GM12878 (cell line): Measurements from ENCODE around the gene ACYP1. TPM values are rescaled to one million over a fixed set of nuclear protein-coding genes. Genes with fewer than 3 reads are reported as not detected.

Source experiments
- ATAC-seq: fragments of 200-7000 bp; cut with Tn5 transposase; 3 replicates; pipeline ENCODE4 v1.9.1; 2020; ENCODE audit warnings: mild to moderate bottlenecking, moderate library complexity
- BruUV-seq: library from RNA; stranded (reverse); fragments of 400-500 nt; replicated peaks from 2 replicates; lab custom pipeline; 2021; lab: Mats Ljungman, UMichigan
- CTCF ChIA-PET: fragments of 300-600 bp; sonication (Branson Sonifier 250); formaldehyde crosslinking; extraction: SDS; loops from one replicate; lab custom pipeline; 2021; ENCODE audit warnings: inconsistent platforms; lab: Yijun Ruan, JAX
- POLR2A ChIA-PET: fragments of 350-600 bp; formaldehyde crosslinking; extraction: SDS; loops from one replicate; lab custom pipeline; 2021; ENCODE audit warnings: inconsistent platforms; lab: Charles Lee
- RAD21 ChIA-PET: fragments of 300-600 bp; sonication (Branson Sonifier 250); formaldehyde crosslinking; loops from one replicate; lab custom pipeline; 2023; ENCODE audit warnings: antibody characterized with exemption; ENCODE audit not compliant: unreplicated experiment; lab: Charles Lee
- SMC1A ChIA-PET: fragments of 300-600 bp; sonication (Branson Sonifier 250); formaldehyde crosslinking; loops from one replicate; lab custom pipeline; 2023; ENCODE audit not compliant: unreplicated experiment, uncharacterized antibody; lab: Charles Lee
- DNase-seq: peaks from one replicate; pipeline ENCODE4 v3.0.0-alpha.2; 2011; ENCODE audit warnings: low read depth, low spot score
- FAIRE-seq: peaks from 3 replicates; lab custom pipeline; 2011; peaks lifted over from hg19 to GRCh38; lab: Jason Lieb, UNC
- H2AFZ ChIP-seq: 2 replicates; pipeline ENCODE4 v1.6.0; 2011; ENCODE audit warnings: low read depth, low read length, control low read depth; ENCODE audit not compliant: control insufficient read depth
- H3K27ac ChIP-seq: 2 replicates; pipeline ENCODE4 v1.5.1; 2011; ENCODE audit warnings: control low read depth; ENCODE audit not compliant: control insufficient read depth, insufficient read depth
- H3K27me3 ChIP-seq, 2 experiments: replicated peaks in 1 of 2; 2 replicates each; pipeline versions ENCODE4 v1.6.0 to v1.6.1; 2011; ENCODE audit warnings: low read length in 1 of 2; ENCODE audit not compliant: control insufficient read depth in 2 of 2, insufficient read depth in 2 of 2
- H3K36me3 ChIP-seq, 2 experiments: 2 replicates each; pipeline ENCODE4 v1.5.1; 2011; ENCODE audit warnings: low read length in 1 of 2; ENCODE audit not compliant: control insufficient read depth in 2 of 2, insufficient read depth in 2 of 2
- H3K4me1 ChIP-seq: 2 replicates; pipeline ENCODE4 v1.6.1; 2011; ENCODE audit warnings: mild to moderate bottlenecking, low read length, moderate library complexity, mixed read lengths; ENCODE audit not compliant: control insufficient read depth, insufficient read depth
- H3K4me2 ChIP-seq: 2 replicates; pipeline ENCODE4 v1.6.0; 2011; ENCODE audit warnings: control low read depth; ENCODE audit not compliant: control insufficient read depth, insufficient read depth
- H3K4me3 ChIP-seq: fragments of 200-600 bp; sonication (generic); 2 replicates; pipeline ENCODE4 v1.5.1; 2016
- H3K79me2 ChIP-seq: 2 replicates; pipeline ENCODE4 v1.6.0; 2011; ENCODE audit warnings: low read length; ENCODE audit not compliant: control insufficient read depth, insufficient read depth
- H3K9ac ChIP-seq: 2 replicates; pipeline ENCODE4 v1.8.0; 2011; ENCODE audit warnings: low read length, control low read depth, mixed read lengths; ENCODE audit not compliant: control insufficient read depth, insufficient read depth
- H3K9me3 ChIP-seq: replicated peaks from 3 replicates; pipeline ENCODE4 v1.5.1; 2011; ENCODE audit warnings: mild to moderate bottlenecking, low read length; ENCODE audit not compliant: control insufficient read depth, insufficient read depth
- H4K20me1 ChIP-seq: 2 replicates; pipeline ENCODE4 v1.6.0; 2011; ENCODE audit not compliant: control insufficient read depth, insufficient read depth
- BACH1 ChIP-seq: fragments of 450-650 bp; IDR thresholded peaks from 2 replicates; pipeline ENCODE4 v1.6.1; 2017; ENCODE audit warnings: mild to moderate bottlenecking, borderline replicate concordance
- CREB1 ChIP-seq: IDR thresholded peaks from 2 replicates; pipeline ENCODE4 v1.6.1; 2012; ENCODE audit warnings: low read depth, mild to moderate bottlenecking, inconsistent platforms
- CREM ChIP-seq: IDR thresholded peaks from 2 replicates; pipeline ENCODE4 v1.6.1; 2014; ENCODE audit warnings: antibody characterized with exemption, low read depth
- EP300 ChIP-seq, 2 experiments: fragments of 150-350 bp in 1 of 2; IDR thresholded peaks; 2 replicates each; pipeline ENCODE4 v1.6.1; 2011 to 2012; ENCODE audit warnings: low read depth in 2 of 2, low read length in 2 of 2, borderline replicate concordance in 1 of 2, improper control_type of control experiment in 1 of 2, inconsistent platforms in 1 of 2; ENCODE audit not compliant: control insufficient read depth in 1 of 2
- MXI1 ChIP-seq: fragments of 150-350 bp; IDR thresholded peaks from 2 replicates; pipeline ENCODE4 v1.6.1; 2011; ENCODE audit warnings: low read depth, mild to moderate bottlenecking, inconsistent platforms, low read length, improper control_type of control experiment
- SMAD1 ChIP-seq: fragments of 450-650 bp; IDR thresholded peaks from 2 replicates; pipeline ENCODE4 v1.6.1; 2018; ENCODE audit warnings: mild to moderate bottlenecking, low read depth; ENCODE audit not compliant: partially characterized antibody
- SMARCA5 ChIP-seq: fragments of 450-650 bp; IDR thresholded peaks from 2 replicates; pipeline ENCODE4 v1.6.1; 2017; ENCODE audit warnings: mild to moderate bottlenecking
- ZNF207 ChIP-seq: fragments of 450-650 bp; IDR thresholded peaks from 2 replicates; pipeline ENCODE4 v1.6.1; 2014; ENCODE audit warnings: antibody characterized with exemption, mild to moderate bottlenecking, borderline replicate concordance
- WGBS: methylation state at CpG from one replicate; pipeline ENCODE4 v1.1.6; 2016; ENCODE audit warnings: low lambda C conversion rate; ENCODE audit not compliant: insufficient replicate concordance, insufficient coverage; ENCODE audit errors: missing lambda C conversion rate; 5-methylcytosine and 5-hydroxymethylcytosine counted together
- in situ Hi-C: fragments of 300-500 bp; cut with MboI; formaldehyde crosslinking; loops from 9 replicates; pipeline ENCODE4 v1.14.3; 2018; ENCODE audit warnings: mixed read lengths
- intact Hi-C: fragments of 100-400 bp; cut with micrococcal nuclease; formaldehyde crosslinking; loops from one replicate; pipeline ENCODE4 v1.14.2; 2022; ENCODE audit not compliant: unreplicated experiment
- polyA plus RNA-seq, 11 experiments: library from polyadenylated mRNA; depleted of rRNA in 4 of 11; unstranded in 6 of 11; stranded (reverse) in 5 of 11; fragments of >200 nt; fragmentation: Nextera tagmentation in 4 of 11; fragmentation: Illumina TruSeq in 1 of 11; extraction: Ambion mirVana in 4 of 11; extraction: Trizol in 1 of 11; gene quantifications; 1 replicate in 1 of 11; 2 replicates in 10 of 11; pipeline versions ENCODE4 v1.2.1 to v1.2.3, GENCODE V29; 2011 to 2016; ENCODE audit warnings: inconsistent platforms in 2 of 11, missing spikeins in 2 of 11, low read depth in 1 of 11
- total RNA-seq, 4 experiments: library from RNA; depleted of rRNA in 3 of 4; stranded (reverse); fragments of >200 nt in 3 of 4; fragmentation: Illumina TruSeq in 1 of 4; extraction: Trizol in 1 of 4; gene quantifications; 2 replicates each; pipeline versions ENCODE4 v1.2.1 to v1.2.3, GENCODE V29; 2013 to 2021

Gene ACYP1
- total and polyA plus RNA-seq, 10 of the 15 experiments (the other 5 are each of a cell fraction or from before 2014, with no cell fraction given), result 18.2 to 52.6 (median 43.5) TPM

GRCh38 chr14:75059642-75060041 lies 4.2 kb downstream of the ACYP1 start:
- Histone ChIP-seq H2AFZ (no peak overlapping the region), H3K4me2 (no peak overlapping the region), H3K4me1 (no peaks in the 10 kb centered on the region; the same call in 1 of the 2 replicates), H3K4me3 (no peak overlapping the region), H3K36me3 (no peaks in the 10 kb centered on the region; a peak in 1 of 4 replicates), H3K27ac (no peak overlapping the region), H3K27me3 (no peaks in the 10 kb centered on the region), H3K9ac (no peak overlapping the region), H3K9me3 (no peaks in the 10 kb centered on the region; the same call in 2 of the 3 replicates), H3K79me2 (peaks cover 14% of the 10 kb centered on the region), H4K20me1 (no peaks in the 10 kb centered on the region)
- ATAC-seq, result no peak
- no peak for FAIRE-seq
- BruUV-seq, result no TSS peak
- ChIA-PET POLR2A (interaction anchor here (0.6 to 0.7 kb wide), 2 partner anchors 102 to 487 kb away, joined by 3 to 9 read pairs; no protein-coding TSS in a partner anchor), RAD21 (no interaction called here), SMC1A (no interaction called here), CTCF (no interaction called here)
- in situ Hi-C loops (no loop called here), intact Hi-C loops (no loop called here)
- no peak for TF ChIP-seq MXI1
- no peak for TF ChIP-seq EP300 (IDR thresholded peaks at IDR 0.05; ENCODE audit: borderline replicate concordance in 1 of 2, control insufficient read depth in 1 of 2, low read depth in 2 of 2, low read length in 2 of 2)
- TF ChIP-seq ZNF207, result no peak
- no peak for TF ChIP-seq CREM
- no peak for TF ChIP-seq SMARCA5
- no peak for TF ChIP-seq CREB1
- TF ChIP-seq BACH1, result no peak
- TF ChIP-seq SMAD1, result no peak
- WGBS, result 98% methylated on average over 2 of the region's 2 CpGs
- no peak for DNase-seq
